GM21717 (cell line): Measurements from ENCODE around the gene RABGAP1.

Experiments
- ATAC-seq: cut with Tn5 transposase; IDR thresholded peaks from one replicate; pipeline ENCODE4 v1.9.1; 2021; ENCODE audit warnings: mild to moderate bottlenecking, moderate library complexity; ENCODE audit not compliant: unreplicated experiment

Gene RABGAP1

GRCh38 chr9:123007269-123007668 lies 66.4 kb downstream of the RABGAP1 start:
- no peak for ATAC-seq

GRCh38 chr9:123008909-123009308 lies 68.1 kb downstream of the RABGAP1 start:
- no peak for ATAC-seq

- no peak for ATAC-seq
Observed at GRCh38 chr9:123011380-123011779, 70.6 kb downstream of the RABGAP1 start.

DNA sequence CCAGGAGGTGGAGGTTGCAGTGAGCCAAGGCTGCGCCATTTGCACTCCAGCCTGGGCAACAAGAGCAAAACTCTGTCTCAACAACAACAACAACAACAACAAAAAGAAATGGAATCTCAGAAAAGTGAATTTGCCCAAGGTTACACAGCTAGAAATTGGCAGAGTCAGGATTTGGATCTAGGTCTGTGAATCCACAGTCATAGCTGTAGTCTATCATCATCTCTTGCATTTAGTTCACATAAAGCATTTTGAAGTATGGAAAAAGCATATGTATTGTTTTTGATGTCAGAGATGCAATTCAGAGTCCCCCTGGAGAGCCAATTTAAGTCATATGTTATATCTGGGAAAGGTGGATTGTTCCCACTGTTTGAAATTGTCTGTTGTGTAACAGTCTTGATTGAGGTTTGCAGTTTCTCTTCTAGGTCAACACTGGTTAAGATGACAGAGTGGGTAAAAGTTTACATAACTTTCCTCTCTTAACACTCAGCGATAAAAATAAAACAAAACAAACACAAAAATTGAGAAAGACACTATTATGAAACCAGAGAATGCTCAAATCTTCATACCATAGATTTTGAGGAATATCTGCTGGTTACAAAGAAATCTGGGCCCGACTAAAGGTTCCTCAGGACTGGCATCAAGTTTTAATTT lies 71.2 kb downstream of the RABGAP1 start:
- no peak for ATAC-seq

- no peak for ATAC-seq
Observed at GRCh38 chr9:123016631-123017030, 75.8 kb downstream of the RABGAP1 start.

DNA sequence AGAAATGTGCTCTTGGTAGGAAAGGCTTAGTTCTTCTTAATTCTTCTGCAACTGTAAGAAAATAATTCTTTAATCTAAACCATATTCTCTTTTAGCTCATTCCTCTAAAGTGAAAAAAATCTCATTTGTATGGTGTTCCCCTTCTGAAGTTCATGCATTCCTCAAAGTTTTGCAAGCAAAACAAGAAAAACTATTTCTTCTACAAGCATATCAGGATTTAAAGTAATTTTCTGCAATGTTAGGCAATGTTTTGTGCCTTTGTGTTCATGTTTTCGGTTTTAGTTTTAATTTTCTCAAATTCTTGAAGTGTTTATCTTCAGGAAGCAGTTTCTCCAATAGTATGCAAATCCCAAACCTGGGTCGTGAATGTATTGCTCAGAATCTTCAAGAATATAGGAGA lies 80.0 kb downstream of the RABGAP1 start:
- ATAC-seq, result no peak

DNA sequence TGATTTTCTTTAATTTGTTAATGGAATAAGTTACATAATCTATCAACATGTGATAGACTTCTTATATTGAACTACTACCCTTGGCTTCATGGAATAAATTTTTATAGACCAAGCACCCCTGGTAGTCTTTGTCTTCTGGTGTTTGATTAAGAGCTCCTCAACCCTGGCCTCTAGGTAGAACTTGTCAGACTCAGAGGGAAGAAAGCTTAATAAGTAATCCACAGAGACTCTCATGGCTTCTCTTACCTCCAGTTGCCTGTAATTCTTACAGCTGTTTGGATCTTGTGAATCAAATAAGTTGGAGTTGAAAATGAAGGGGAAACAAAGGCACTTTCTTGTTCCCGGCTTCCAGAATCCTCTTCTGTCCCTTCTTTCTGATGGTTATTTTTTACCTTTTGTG lies 85.6 kb downstream of the RABGAP1 start:
- ATAC-seq, result no peak

- no peak for ATAC-seq
Observed at GRCh38 chr9:123027517-123027916, 86.7 kb downstream of the RABGAP1 start.

DNA sequence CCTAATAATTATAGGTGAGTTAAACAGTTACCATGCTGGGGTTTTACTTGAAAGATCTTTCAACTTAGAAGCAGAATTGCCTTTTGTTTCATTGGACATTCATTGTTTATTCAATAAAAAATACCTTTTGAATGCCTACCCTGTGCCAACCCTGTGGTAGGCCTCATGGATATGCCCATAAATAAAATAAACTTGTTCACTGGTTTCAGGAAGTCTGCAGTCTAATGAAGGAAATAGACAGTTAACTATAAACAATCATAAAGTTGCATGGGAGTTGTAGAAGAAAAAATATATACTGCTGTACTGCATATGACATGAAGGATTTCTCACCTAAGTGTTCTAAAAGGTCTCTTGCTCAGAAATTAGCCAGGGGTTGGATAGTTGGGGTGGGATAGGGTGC lies 87.3 kb downstream of the RABGAP1 start:
- ATAC-seq, result no peak

DNA sequence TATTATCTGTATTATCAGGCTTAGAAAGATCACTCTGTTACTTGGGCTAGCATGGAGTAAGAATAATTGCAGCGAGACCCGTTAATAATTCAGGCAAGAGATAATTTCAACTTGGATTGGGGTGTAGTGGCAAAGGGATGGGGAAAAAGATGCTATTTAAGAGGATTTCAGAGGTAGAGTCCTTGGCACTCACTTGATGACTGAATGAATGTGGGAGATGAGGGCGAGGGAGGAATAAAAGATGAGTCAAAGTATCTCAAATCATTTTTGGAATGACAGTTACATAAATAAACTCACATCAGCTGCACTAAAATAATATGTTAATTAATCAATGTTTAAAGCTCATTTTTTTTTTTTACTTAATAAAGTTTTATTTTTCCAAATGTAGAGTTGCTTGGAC lies 88.2 kb downstream of the RABGAP1 start:
- no peak for ATAC-seq

DNA sequence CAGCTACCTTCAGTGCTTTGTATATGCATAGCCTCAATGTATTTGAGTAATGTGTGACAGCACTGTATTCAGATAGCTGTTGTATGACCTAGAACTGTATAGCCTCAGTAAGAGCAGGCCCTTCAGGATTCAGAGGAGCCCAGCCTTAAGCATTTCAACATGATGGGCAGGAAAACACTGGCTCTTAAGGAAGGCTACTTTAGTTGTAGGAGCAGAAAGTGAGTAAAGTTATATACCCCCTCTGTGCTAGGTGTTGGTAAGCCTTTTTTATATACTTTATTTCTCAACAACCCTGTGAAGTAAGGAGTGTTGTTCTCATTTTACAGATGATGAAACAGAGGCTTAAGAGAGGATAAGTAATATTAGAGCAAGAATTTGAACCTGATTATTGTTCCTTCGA lies 91.1 kb downstream of the RABGAP1 start:
- ATAC-seq, result no peak

DNA sequence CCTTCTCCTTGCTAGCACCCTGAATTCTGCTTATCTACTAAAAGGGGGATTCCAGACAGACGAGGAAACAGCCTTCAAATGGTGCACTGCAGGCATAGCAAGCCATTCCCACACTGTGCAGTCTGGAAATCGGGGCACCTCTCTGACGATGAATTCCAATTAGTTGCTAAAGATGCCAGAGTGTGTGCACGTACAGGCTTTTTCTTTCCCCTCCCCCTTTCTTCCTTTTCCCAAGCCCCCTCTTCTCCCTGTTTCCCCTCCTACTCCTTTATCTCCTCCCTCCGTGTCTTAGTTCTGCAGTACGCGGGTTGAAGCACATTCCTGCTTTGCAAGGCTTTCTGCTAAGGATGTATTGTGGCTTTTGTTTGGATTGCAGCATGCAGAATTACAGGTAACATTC lies 92.5 kb downstream of the RABGAP1 start, which contains the start of gene GPR21:
Gene GPR21, plus strand, starts transcription at position 316 of the 400 bp plus-strand sequence. CDS start 900 bp downstream, outside the sequence.
- ATAC-seq, result no peak

DNA sequence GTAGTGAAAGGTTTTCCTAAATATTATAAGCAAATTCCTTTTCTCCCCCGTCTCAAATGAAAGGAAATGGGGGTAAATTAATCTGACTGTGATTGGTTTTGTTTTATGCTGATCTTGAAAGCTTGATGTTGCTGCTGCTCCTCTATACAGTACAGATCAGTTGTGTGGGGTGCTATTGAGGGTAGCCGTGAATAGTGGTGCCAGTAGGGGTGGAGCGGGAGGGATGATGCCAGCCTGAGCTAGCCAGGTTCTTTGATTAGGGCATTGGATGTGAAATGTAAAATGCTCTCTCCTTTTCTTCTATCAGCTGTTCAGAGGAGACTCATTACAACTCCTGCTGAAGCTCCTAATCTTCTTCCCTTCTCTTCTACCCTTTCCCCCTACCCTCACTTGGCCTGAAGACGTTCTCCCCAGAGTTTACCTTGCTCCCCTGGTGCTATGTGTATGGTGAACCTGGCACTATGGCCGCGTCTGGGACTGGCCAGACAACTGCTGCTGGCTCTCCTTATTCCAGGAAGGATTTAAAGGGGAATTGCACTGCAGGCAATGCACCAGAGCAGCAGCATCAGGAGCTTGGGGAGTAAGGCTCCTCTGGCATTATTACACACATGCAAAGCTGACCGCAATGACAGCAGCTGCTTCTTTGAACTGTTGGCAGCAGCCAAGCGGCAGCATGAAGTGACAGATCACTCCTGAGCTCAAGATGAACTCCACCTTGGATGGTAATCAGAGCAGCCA lies 93.2 kb downstream of the RABGAP1 start:
- no peak for ATAC-seq

DNA sequence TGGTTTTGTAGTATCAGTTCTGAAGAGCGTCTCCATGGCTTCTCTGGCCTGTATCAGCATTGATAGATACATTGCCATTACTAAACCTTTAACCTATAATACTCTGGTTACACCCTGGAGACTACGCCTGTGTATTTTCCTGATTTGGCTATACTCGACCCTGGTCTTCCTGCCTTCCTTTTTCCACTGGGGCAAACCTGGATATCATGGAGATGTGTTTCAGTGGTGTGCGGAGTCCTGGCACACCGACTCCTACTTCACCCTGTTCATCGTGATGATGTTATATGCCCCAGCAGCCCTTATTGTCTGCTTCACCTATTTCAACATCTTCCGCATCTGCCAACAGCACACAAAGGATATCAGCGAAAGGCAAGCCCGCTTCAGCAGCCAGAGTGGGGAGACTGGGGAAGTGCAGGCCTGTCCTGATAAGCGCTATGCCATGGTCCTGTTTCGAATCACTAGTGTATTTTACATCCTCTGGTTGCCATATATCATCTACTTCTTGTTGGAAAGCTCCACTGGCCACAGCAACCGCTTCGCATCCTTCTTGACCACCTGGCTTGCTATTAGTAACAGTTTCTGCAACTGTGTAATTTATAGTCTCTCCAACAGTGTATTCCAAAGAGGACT lies 94.2 kb downstream of the RABGAP1 start:
- ATAC-seq, result no peak

GRCh38 chr9:123035791-123036190 lies 95.0 kb downstream of the RABGAP1 start:
- no peak for ATAC-seq

GRCh38 chr9:123036893-123037545 lies 96.2 kb downstream of the RABGAP1 start:
- no peak for ATAC-seq

DNA sequence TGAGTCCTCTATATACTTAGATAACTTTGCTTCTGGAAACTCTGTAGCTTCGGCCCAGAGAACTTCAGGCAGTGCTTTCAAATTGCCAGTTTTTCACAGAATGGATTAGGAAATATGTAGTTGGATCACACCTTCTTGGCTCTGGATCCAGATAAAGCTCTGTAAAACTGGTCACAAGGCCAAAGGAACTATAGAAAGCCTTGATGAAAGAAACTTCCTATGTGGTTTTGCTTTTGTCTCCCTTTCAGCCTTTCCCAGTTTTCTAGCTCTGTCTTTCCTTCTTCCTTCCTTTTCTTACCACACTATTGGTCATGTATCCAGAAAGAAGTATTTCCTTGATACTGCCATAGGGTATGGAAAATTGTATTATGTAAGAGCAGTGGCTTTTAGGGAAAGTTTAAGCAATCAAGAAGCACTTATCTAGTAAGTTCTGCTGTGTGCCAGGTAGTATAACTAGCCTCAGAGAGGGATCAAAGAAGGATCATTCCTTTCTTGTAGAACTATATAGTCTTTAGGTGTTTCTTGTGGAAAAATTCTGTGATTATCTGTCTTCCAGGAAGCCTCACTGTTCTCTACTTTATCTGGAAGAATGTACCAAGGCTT lies 98.9 kb downstream of the RABGAP1 start:
- no peak for ATAC-seq

GRCh38 chr9:123040801-123041200 lies 100.0 kb downstream of the RABGAP1 start:
- no peak for ATAC-seq

- ATAC-seq, result no peak
Observed at GRCh38 chr9:123041489-123041888, 100.7 kb downstream of the RABGAP1 start.

- no peak for ATAC-seq
Observed at GRCh38 chr9:123043081-123043939, 102.5 kb downstream of the RABGAP1 start.
